Activated CD8-positive, alpha-beta memory T cell treated with anti-CD3 and anti-CD28 coated beads, Interleukin-2, amount 50 U/mL, for 1 hour (primary cell): ENCODE measurements around the gene TMEM138.

Experiments
- DNase-seq: peaks from one replicate; pipeline ENCODE4 v3.0.0-alpha.2; 2020; ENCODE audit errors: extremely low read depth

Gene TMEM138

DNA sequence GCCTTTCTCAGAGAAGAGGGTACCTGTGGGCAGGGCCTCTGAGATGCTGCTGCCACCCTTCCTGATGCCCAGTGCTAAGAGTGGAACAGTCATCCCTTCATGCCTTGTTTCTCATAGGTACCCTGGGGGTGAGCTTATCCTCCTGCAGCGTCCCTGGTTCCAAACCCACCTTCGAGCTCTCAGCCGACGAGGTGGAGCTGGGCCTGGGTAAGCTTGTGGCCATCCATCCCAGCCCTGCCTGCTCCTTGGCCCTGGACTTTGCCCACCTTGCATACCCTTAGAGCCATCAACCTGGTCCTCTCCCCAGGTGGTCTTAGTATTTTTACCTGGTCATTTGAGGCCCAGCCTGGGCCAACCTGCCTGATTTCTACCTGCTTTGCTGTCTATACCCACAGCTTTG, 20.5 kb upstream of the TMEM138 start:
- DNase-seq, result no peak

DNA sequence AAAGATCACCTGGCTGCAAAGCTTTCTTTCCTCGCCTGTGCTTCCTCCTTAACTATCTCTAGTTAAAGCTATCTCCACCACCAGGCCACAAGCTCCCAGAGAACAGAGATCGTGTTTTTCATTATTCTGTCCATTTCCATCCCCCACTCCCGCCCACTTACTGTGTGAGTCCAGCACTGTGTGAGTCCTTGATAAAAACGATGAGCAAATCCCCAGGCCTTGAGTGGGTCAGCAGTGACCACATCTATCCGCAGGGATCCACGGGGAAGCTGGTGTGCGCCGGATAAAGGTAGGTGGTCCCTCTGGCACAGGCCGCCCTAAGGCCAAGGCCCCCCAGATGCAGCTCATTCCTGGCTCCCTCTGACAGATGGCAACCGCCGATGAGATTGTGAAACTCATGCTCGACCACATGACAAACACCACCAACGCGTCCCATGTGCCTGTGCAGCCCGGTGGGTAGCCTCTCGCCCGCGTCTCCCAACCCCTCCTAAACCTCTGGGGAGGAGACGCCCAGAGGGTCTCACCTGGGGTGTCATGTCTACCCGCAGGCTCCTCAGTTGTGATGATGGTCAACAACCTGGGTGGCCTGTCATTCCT, 19.9 kb upstream of the TMEM138 start:
- no peak for DNase-seq

DNA sequence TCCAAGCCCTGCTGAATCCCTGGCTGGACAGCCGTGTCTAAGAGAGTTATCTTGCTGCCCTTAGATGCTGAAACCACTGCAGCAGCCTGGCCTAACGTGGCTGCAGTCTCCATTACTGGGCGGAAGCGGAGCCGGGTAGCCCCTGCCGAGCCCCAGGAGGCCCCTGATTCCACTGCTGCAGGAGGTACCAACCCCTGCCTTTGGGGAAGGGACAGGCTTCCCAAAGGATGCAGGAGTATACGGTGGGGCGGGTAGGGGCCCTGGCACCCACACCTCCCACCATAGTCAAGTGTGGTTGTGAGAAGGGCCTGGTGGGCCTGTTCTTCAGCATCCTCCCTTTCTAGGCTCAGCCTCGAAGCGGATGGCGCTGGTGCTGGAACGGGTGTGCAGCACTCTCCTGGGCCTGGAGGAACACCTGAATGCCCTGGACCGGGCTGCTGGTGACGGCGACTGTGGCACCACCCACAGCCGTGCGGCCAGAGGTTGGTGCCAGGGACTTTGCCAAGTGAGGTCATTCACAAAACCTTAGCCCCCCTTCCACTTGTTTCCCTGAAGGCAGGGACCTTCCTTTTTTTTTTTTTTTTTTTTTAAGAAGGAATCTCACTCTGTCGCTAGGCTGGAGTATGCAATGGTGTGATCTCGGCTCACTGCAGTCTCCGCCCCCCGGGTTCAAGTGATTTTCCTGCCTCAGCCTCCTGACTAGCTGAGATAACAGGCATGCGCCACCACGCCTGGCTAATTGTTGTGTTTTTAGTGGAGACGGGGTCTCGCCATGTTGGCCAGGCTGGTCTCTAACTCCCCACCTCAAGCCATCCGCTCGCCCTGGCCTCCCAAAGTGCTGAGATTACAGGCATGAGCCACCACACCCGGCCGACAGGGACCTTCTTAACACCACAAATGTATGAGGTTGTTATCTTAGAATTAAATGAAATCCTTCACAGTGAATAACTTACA, 18.1 kb upstream of the TMEM138 start:
- no peak for DNase-seq

DNA sequence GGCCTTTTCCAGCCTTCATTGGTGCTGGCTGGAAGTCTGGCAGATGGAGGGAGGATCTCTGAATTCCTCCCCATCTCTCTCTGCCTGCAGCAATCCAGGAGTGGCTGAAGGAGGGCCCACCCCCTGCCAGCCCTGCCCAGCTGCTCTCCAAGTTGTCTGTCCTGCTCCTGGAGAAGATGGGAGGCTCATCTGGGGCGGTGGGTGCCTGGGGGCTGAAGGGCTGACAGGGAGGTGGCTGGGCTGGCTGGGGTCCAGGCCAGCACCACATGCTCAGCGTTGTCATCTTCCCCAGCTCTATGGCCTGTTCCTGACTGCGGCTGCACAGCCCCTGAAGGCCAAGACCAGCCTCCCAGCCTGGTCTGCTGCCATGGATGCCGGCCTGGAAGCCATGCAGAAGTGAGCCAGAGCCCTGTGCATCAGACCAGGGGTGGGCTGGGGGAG, 17.0 kb upstream of the TMEM138 start:
- DNase-seq, result no peak

DNA sequence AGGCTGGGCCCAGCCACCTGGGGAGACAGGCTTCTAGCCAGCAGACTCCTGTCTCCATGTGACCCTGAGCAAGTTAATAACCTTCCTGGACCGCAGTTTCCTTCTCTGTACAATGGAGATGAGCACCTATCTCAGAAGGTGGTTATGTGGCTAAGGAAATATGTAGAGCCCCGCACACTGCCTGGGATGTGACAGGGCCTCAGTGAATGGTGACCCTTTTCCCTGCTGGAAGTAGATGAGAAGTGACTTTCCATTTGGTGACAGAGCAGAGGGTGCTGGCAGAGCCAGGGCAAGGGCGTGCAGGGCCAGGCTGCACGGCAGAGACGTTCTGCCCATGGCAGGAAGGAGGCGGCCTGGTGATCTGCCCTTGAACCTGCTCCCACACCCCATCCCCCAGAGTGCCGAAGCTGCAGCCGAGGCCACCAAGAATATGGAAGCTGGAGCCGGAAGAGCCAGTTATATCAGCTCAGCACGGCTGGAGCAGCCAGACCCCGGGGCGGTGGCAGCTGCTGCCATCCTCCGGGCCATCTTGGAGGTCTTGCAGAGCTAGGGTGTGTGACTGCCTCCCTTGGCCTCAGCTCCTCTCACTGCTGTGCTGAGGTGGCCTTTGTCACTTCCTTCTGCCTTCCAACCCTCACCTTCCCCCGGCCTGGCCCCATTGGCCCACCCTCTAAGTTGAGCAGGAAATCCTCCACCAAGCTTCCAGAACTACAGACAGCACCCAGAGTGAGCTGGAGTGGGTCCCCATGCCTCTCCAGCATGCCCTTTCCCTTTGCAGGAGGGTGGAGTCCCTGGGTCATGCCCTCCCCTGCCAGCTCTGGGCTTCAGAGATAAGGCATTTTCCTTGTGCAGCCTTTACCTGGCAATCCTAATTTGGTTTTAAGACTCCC, 16.0 kb upstream of the TMEM138 start:
- DNase-seq, result no peak

DNA sequence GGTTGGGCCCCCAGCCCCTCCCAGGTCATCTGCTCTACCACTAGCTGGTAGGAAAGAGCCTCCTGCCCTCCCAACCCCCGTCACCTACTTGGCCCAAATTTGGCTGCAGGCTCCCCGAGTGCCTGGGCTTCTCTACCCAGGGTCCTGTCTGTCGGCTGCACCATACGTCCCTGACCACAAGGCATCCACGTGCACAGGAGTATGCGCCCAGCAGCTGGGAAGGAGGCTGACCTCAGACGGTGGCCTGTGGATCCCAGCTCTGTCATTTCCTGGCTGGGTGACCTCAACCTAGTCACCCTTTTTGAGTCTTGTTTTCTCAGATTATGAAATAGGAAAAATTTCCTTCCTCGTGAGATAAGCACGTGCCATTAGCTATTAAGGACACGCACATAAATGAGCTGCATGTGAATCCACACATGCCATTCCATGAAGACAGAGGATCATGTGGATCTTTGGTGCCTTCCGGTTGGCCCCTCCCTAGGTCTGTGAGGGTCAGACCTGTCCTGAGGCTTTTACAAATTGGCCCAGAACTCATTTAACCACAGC, 14.2 kb upstream of the TMEM138 start:
- no peak for DNase-seq

DNA sequence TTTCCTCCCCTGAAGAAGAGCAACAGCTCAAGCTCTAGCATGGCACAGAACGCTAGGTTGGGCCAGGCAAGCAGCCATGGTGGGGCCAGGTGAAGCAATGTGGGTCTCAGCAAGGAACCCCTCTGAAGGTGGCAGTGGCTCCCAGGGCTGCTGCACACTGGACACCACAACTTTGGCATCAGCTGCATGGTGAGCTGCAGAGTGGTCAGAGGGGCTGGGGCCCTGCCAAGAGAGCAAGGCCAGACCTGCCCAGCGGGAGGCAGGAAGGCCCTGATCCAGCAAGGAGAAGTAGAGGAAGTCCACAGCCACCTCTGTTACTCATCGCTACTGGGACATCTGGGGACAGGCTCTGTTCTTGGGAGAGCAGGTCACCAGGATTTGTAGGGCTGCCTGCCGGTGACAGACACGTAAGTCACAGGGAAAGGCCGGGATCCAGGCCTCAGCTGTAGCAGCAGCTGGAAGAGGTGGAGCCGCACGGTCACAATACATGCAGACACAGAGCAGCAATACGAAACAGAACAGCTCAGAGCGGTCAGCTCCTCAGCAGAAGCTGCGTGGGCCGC, 12.9 kb upstream of the TMEM138 start:
- DNase-seq, result no peak

DNA sequence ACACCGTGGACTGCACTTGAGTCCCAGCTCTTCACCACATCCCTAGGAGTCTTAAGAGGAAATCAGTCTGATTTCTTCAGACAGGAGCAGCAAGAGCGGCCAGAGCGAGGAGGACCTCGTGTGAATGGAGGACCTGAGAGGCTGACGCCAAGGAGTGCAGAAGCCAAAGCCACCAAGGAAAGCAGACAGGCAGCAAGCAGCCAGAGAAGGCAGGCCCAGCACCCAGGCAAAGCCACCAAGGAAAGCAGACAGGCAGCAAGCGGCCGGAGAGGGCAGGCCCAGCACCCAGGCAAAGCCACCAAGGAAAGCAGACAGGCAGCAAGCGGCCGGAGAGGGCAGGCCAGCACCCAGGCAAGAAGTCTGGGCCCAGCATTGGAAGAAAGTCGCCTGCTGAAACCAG, 12.3 kb upstream of the TMEM138 start:
- no peak for DNase-seq

DNA sequence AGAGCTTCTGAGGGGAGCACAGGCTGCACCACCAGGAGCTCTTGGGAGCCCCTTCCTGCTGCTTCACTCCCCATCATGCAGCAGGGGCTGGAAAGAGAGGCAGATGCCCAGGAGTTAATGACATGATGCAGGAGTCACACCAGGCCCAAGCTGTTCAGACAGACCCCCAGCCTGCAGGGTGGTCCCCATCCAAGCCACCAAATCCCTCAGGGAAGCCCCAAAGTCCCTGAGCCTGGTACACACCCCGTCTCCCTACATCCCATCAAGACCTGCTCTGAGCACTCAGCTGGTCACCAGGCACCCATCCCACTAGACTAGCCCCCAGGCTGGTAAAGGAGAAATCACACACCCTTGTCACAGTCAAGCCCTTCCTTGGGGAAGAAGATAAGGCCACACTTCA, 11.8 kb upstream of the TMEM138 start:
- DNase-seq, result no peak

DNA sequence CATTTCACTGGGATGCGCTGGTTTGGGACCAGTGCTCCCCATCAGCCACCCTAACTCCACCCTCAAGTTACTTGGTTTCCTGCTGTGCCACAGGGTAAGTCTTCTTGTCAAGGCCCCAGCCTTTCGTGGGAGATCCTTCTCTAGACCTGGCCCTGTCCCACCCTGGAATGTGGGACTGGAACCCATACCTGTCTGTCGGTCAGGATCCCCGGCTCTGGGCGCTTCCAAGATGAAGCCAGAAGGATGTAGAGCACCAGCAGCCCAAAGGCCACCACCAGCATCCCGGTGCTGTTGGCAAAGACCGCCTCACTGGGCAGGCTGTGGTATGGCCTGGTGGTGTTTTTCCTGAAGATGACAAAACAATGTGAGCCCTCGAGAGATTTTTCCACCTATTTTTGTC, 11.4 kb upstream of the TMEM138 start:
- no peak for DNase-seq

DNA sequence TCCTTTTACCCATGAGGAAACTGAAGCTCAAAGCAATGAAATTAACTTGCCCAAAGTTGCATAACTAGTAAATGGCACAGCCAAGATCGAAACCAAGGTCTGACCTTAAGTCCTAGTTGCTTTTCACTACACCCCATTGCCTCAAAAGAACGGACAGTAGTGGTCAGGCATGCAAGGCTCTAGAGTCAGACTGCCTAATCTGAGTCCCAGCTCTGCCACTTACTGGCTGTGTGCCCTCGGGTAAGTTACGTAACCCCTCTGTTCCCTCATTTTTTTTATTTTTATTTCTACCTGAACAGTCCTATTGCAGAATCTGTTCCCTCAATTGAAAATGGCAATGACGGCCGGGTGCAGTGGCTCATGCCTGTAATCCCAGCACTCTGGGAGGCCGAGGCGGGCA, 10.1 kb upstream of the TMEM138 start:
- no peak for DNase-seq

DNA sequence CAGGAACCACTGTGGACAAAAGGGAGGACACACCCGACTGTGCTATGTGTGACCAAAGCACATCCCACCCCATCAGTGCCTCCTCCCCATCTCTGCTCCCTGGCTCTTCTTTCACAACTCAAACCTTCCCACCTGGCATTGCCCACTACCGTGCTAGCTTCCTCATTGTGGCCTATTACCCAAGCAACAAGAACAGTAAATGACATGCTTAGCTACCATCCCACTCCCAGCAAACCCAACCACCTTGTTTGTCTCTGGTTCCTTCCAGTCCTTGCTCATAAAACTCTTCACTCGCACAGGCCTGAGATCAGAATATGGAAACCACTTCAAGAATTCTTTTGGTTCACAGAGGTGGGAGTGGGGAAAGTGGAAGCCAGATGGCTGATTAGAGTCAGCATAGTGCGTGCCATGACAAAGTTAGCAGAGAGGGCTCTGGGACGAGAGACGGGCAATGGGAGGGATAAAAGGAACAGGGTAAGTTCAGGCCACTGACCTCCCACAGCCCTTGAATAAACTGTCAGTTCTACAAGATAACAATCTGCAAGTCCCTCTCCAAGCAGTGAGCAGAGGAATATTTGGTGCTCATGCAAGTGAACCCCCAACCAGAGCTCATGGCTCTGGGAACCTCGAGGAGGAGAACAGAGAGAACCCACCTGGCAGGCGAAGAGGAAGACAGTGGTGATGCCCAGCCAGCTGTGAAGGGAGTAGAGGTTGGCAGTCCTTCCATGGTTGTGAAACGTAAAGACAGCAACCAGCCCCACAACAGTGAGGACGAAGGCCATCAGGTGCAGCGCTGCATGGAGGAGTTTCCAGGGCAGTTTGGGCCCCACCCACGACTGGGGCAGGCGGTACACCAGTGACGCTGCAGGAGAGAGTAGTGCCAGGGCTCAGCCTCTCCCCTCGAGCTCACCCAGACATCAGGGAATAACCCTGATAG, 8.8 kb upstream of the TMEM138 start:
- DNase-seq, result no peak

DNA sequence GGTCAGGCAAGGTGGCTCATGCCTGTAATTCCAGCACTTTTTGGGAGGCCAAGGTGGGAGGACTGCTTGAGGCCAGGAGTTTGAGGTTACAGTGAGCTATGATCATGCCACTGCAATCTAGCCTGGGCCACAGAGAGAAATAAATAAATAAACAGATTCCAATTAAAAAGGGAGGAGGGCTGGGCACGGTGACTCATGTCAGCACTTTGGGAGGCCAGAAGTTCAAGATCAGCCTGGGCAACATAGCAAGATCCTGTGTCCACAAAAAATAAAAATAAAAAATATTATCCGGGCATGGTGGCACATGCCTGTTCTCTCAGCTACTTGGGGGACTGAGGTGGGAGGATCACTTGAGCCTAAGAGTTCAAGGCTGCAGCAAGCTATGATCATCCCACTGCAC, 8.0 kb upstream of the TMEM138 start:
- no peak for DNase-seq

DNA sequence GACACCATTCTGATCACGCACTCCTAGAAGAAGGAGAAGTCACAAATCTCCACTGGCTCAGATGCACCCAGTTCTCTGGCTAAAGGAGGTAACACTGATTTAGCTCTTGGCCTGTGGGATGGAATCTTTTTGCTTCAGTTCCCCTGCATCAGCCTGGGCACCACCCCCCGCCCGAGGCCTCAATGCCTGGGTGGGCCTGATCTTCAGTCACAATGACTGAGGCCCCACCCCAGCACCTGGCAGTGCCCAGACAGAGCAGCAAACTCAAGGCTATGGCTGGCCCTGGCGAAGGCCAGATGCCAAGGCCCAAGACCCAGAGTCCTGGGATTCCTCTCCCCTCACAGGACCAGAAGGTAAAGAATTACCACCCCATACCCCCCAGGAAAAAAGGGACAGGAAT, 5.5 kb upstream of the TMEM138 start:
- DNase-seq, result no peak

DNA sequence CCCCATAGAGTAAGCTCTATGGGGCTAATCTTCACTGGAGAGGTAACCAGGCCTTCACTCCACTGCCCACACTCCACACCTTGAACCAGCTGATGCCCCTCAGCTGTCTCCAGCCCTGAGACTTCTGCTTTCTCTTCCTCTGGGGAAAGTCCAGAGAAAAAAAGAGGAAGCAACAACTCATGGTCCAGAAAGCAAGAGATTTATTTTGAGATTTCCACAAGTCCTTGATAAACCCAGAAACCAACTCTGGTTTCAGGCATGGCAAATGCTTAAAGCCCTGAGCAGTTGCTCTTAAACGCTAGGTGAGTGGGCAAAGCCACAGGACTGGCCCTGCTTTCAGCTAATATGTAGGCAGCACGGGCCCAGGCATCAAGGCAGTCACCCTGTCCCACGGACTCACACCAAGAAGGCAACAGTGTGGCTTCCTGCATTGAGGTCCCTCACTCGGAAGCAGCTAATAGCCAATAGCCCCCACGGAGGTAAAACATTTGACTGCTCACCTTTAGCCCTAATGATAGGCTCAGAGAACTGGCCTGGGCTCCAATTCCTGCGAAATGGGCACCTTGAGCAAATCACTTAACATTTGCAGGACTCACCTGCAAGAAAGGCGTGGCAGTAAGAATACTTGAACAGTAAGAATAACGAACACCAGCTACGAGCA, 4.8 kb upstream of the TMEM138 start:
- no peak for DNase-seq

DNA sequence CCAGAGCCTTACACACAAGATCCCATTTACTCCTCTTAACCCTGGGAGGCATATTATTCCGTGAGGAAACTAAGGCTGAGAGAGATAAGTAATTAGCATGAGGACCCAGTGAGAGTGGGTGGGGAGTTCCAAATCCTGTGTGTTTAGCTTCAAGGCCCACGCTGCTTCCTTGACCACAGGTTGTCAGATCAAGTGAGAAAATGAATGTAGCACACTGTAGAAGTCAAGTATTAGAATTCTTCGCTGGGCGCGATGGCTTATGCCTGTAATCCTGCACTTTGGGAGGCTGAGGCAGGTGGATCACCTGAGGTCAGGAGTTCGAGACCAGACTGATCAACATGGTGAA, 4.3 kb upstream of the TMEM138 start:
- no peak for DNase-seq

DNA sequence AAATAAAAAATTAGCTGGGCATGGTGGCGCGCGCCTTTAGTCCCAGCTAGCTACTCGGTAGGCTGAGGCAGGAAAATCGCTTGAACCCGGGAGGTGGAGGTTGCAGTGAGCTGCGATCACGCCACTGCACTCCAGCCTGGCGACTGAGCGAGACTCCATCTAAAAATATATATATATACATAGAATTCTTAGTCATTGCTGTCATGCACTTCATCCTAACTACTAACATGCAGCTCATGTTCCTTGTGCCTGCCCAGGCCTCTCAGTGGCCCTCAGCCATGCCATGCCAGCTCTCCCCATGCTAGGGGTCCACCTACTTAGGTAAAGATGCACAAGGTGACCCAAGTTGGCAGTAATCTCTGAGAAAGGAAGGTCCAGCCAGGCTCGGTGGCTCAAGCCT, 3.6 kb upstream of the TMEM138 start:
- DNase-seq, result no peak

DNA sequence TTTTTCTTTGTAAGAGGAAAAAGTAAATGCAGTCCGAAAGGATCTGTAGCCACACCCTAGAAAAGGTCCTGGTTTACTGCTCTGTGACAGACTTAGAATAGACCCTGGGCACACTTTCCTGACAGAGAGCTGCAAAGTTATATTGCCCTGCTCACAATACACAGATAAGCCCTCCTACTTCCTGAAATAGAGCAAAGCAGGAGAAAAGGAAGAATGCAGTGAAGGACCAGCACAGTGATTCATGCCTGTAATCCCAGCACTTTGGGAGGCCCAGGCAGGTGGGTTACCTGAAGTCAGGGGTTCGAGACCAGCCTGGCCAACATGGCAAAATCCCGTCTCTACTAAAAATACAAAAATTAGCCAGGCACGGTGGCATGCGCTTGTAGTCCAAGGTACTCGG, 2.7 kb upstream of the TMEM138 start:
- no peak for DNase-seq

DNA sequence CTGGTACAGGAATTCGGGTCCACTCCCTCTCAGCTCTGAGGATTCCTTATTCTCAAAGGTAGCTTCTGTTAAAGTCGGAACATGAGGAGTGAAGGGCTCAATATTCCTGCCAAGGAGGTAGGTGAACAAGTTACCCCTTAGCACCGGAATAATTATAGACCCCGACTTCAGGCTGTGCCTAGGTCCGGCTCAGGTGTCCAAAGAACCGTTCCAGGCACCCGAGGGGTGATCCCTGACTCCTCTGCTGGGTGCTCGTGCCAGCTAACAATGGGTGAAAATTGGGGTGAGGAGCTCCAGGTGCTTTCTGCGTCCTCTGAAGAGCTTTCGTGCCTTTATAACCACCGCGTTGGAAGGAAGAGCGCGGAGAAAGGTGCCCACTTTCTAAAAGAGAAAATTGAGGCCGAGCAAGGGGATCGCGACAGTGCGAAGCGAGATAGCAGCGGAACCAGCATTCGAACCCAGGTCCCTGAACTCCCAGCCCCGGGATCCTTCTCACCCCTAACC, 885 bp upstream of the TMEM138 start:
- no peak for DNase-seq

DNA sequence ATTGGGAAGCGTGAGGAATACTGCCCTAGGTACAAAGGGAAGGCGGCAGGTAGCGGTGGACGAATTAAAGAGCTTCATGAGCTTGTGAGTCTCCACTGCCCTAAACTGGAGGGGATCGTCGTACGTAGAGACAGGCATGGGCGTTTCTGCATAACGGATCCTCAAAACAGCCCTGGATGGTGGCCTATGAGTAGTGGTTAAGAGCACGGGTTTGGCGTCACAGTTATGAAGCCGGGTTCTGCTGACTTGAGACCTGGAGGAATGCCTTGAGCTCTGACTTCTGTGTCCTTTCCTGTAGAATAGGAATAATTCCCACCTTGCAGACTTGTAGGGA, 335 bp downstream of the TMEM138 start:
- DNase-seq, result no peak
